Measurements from ENCODE around the gene RASAL3. TPM values are rescaled to one million over a fixed set of nuclear protein-coding genes. Genes with fewer than 3 reads are reported as not detected.

Gene RASAL3
- total RNA-seq, 4 donors from 2014 or later: 2.2 to 5.7 (median 2.9) TPM

- Histone ChIP-seq H3K36me3 (peaks cover 43 to 92% (median 59%) of the 10 kb centered on the region in 3 donors), H3K27ac (no peak overlapping the region), H3K4me3 (no peak overlapping the region), H3K27me3 (no peaks in the 10 kb centered on the region), H3K4me1 (peaks cover 1 to 44% (median 19%) of the 10 kb centered on the region in 3 donors), H3K9me3 (no peaks in the 10 kb centered on the region)
- TF ChIP-seq, protein P1, sequence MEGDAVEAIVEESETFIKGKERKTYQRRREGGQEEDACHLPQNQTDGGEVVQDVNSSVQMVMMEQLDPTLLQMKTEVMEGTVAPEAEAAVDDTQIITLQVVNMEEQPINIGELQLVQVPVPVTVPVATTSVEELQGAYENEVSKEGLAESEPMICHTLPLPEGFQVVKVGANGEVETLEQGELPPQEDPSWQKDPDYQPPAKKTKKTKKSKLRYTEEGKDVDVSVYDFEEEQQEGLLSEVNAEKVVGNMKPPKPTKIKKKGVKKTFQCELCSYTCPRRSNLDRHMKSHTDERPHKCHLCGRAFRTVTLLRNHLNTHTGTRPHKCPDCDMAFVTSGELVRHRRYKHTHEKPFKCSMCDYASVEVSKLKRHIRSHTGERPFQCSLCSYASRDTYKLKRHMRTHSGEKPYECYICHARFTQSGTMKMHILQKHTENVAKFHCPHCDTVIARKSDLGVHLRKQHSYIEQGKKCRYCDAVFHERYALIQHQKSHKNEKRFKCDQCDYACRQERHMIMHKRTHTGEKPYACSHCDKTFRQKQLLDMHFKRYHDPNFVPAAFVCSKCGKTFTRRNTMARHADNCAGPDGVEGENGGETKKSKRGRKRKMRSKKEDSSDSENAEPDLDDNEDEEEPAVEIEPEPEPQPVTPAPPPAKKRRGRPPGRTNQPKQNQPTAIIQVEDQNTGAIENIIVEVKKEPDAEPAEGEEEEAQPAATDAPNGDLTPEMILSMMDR (IDR thresholded peaks at IDR 0.05): no peak
- no peak for TF ChIP-seq POLR2A (IDR thresholded peaks at IDR 0.05)
- 89 to 90% methylated on average over 2 to 9 of the region's 36 CpGs for whole genome bisulfite sequencing, 2 donors
- intact Hi-C loops (cut with DNase I): no loop called here
- no peak for DNase-seq
Observed at GRCh38 chr19:15425321-15425950, 38.9 kb downstream of the RASAL3 start.

DNA sequence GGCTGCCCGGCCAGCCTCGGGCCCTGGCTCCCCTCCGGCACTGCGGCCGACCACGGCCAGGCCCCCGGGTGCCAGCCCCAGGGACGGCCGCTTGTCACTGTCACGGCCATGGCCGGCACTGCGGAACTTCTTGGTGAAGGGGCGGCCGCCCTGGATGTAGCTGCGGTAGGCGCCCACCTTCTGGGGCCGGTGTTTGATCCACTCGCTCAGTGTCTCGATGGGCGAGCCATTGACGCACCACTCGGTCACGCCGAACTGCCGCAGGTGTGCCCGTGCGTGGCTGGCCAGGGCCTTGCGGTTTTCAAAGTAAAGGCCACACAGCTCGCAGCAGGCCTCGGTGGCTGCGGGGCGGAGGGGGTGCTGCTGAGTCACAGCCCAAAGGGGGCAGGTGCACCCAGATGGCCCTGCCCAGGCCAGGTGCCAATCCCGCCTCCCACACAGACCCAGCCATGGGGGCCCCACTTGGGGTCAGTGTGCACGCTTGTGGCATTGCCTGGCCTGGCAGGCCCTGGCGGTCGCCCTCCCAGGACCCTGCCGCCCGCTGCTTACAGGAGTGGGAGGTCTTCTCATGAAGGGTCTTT lies 39.6 kb downstream of the RASAL3 start:
- Histone ChIP-seq H3K4me1 (peaks cover 0 to 44% (median 14%) of the 10 kb centered on the region in 3 donors), H3K9me3 (no peaks in the 10 kb centered on the region), H3K4me3 (no peak overlapping the region), H3K36me3 (peaks cover 43 to 88% (median 59%) of the 10 kb centered on the region in 3 donors), H3K27me3 (no peaks in the 10 kb centered on the region), H3K27ac (no peak overlapping the region)
- TF ChIP-seq, protein P1 (IDR thresholded peaks at IDR 0.05): no peak
- no peak for TF ChIP-seq POLR2A (IDR thresholded peaks at IDR 0.05)
- intact Hi-C loops (cut with DNase I): no loop called here
- no CpG with 5 or more reads among the region's 38 CpGs for WGBS, 2 donors
- DNase-seq: no peak

DNA sequence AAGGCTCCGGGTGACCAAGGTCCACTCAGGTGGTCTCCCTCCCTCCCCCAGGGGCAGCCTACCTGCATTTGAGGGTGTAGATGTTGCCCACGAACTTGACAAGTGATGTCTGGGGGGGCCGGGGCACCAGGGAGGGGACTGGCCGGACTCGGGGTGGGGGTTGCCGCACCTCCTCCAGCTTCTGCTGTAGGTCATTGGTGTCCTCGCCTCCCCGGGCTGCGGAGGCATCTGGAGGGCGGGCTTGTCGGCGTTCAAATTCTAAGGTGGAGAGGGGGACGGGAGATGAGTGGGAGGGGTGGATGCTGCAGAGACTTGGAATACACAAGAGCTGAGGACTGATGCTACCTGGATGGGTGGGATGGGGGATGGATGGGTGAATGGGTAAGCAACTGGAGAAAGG lies 40.2 kb downstream of the RASAL3 start:
- DNase-seq: no peak
- intact Hi-C loops (cut with DNase I): no loop called here
- TF ChIP-seq POLR2A (IDR thresholded peaks at IDR 0.05): no peak
- TF ChIP-seq, protein P1 (IDR thresholded peaks at IDR 0.05): no peak
- 83% methylated on average over 1 to 2 of the region's 13 CpGs for WGBS, 2 donors
- Histone ChIP-seq H3K27ac (no peak overlapping the region), H3K9me3 (no peaks in the 10 kb centered on the region), H3K27me3 (no peaks in the 10 kb centered on the region), H3K36me3 (peaks cover 43 to 81% (median 58%) of the 10 kb centered on the region in 3 donors), H3K4me1 (peaks cover 5 to 43% (median 15%) of the 10 kb centered on the region in 3 donors), H3K4me3 (no peak overlapping the region)

- Histone ChIP-seq H3K4me1 (peaks cover 5 to 34% (median 15%) of the 10 kb centered on the region in 3 donors), H3K36me3 (peaks cover 43 to 71% (median 51%) of the 10 kb centered on the region in 3 donors), H3K4me3 (no peak overlapping the region), H3K27me3 (no peaks in the 10 kb centered on the region), H3K9me3 (no peaks in the 10 kb centered on the region), H3K27ac (no peak overlapping the region)
- 100% methylated on average over 3 to 4 of the region's 6 CpGs for WGBS, 2 donors
- no peak for DNase-seq
- TF ChIP-seq, protein P1 (IDR thresholded peaks at IDR 0.05): no peak
- no peak for TF ChIP-seq POLR2A (IDR thresholded peaks at IDR 0.05)
- intact Hi-C loops (cut with DNase I): no loop called here
Observed at GRCh38 chr19:15423130-15423529, 41.2 kb downstream of the RASAL3 start.

DNA sequence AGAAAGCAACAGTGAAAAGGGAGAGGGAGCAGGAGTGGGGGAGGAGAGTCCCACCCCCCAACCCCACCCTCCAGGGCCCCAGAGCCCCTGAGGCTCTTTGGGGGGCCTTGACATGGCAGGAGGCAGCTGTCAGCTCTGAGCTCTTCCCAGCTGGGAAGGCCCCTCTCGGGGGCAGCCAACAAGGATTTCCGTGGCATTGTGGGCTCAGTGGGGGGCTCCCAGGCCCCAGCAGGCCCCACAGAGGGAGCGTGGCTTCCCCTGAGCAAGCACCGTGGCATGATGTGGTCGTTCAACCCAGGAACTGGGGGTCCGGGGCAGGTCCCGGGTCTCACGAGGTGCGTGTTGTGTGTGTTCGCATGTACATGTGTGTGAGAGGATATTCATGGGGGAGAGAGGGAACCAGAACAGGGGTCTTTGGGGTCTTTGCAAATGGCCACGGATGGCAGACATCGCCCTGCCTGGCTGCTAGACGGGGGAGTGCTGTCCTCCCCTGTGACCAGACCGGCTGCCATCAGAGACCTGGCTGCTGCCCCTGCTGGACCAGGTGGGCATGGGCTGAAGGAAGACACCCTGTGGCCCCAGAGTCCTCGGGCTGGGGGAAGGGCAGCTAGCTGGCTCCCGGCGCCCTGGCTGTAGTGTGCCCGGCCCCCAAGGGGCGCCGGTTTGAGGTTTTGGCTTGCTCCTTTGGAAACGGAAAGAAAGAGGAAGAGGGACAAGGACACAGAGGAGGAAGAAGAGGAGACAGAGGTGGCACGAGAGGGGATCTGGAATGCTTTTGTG lies 41.9 kb downstream of the RASAL3 start:
- Histone ChIP-seq H3K4me1 (peaks cover 10 to 41% (median 18%) of the 10 kb centered on the region in 3 donors), H3K4me3 (no peak overlapping the region), H3K27me3 (no peaks in the 10 kb centered on the region), H3K27ac (peak overlapping the region in 3 of 4 donors; percentile 45 to 77 (median 70)), H3K36me3 (peaks cover 43 to 65% (median 45%) of the 10 kb centered on the region in 3 donors), H3K9me3 (no peaks in the 10 kb centered on the region)
- WGBS, 2 donors: 81 to 90% methylated on average over 5 to 14 of the region's 22 CpGs
- no peak for TF ChIP-seq POLR2A (IDR thresholded peaks at IDR 0.05)
- TF ChIP-seq, protein P1 (IDR thresholded peaks at IDR 0.05): no peak
- no peak for DNase-seq
- intact Hi-C loops (cut with DNase I): no loop called here

All from esophagus squamous epithelium (tissue), 5 donors.